Fibroblast of lung (primary cell): Measurements from ENCODE around the gene ELAVL1. TPM values are rescaled to one million over a fixed set of nuclear protein-coding genes. Genes with fewer than 3 reads are reported as not detected.
"Not testable (repeated sequence)": the region's sequence is repeated elsewhere in the genome, so short reads cannot be mapped to it uniquely, and the experiment has no call there.

Experiments used
- DNase-seq, 2 donors: peaks; one replicate each; pipeline versions ENCODE4 v3.0.0 to v3.0.0-alpha.2; 2010; ENCODE audit warnings: low read depth in 2 of 2
- H2AFZ ChIP-seq: 2 replicates; pipeline ENCODE4 v1.5.1; 2012; ENCODE audit warnings: low read length, control low read depth, inconsistent platforms
- H3K27ac ChIP-seq: 2 replicates; pipeline ENCODE4 v1.5.1; 2011; ENCODE audit warnings: low read length, control low read depth; ENCODE audit not compliant: insufficient read depth
- H3K27me3 ChIP-seq: 2 replicates; pipeline ENCODE4 v1.5.1; 2011; ENCODE audit warnings: mild to moderate bottlenecking, low read length; ENCODE audit not compliant: control insufficient read depth, insufficient read depth
- H3K36me3 ChIP-seq: 2 replicates; pipeline ENCODE4 v1.5.1; 2011; ENCODE audit warnings: low read length; ENCODE audit not compliant: control insufficient read depth, insufficient read depth
- H3K4me1 ChIP-seq: 2 replicates; pipeline ENCODE4 v1.5.1; 2011; ENCODE audit warnings: low read length; ENCODE audit not compliant: control insufficient read depth, insufficient read depth; ENCODE audit errors: extremely low read depth
- H3K4me2 ChIP-seq: 2 replicates; pipeline ENCODE4 v1.5.1; 2011; ENCODE audit warnings: low read length, control low read depth; ENCODE audit not compliant: insufficient read depth; ENCODE audit errors: extremely low read depth
- H3K4me3 ChIP-seq, 4 experiments: fragments of 200-600 bp in 1 of 4; sonication (generic) in 1 of 4; replicated peaks in 1 of 4; 2 replicates each; pipeline ENCODE4 v1.5.1; 2011 to 2016; ENCODE audit warnings: low read length in 4 of 4, low read depth in 3 of 4, mild to moderate bottlenecking in 3 of 4, control low read depth in 2 of 4, inconsistent platforms in 1 of 4, mixed read lengths in 1 of 4; ENCODE audit not compliant: insufficient read depth in 1 of 4; ENCODE audit errors: control extremely low read depth in 1 of 4
- H3K79me2 ChIP-seq: 2 replicates; pipeline ENCODE4 v1.5.1; 2012; ENCODE audit warnings: mild to moderate bottlenecking, low read length, inconsistent platforms; ENCODE audit not compliant: control insufficient read depth, insufficient read depth
- H3K9ac ChIP-seq: 2 replicates; pipeline ENCODE4 v1.5.1; 2011; ENCODE audit warnings: mild to moderate bottlenecking, low read length, control low read depth; ENCODE audit not compliant: insufficient read depth
- H3K9me3 ChIP-seq: 2 replicates; pipeline ENCODE4 v1.5.1; 2012; ENCODE audit warnings: low read depth, low read length; ENCODE audit not compliant: control insufficient read depth, insufficient read depth
- H4K20me1 ChIP-seq: 2 replicates; pipeline ENCODE4 v1.5.1; 2011; ENCODE audit warnings: low read length; ENCODE audit not compliant: control insufficient read depth, insufficient read depth; ENCODE audit errors: extremely low read depth
- EZH2 ChIP-seq: IDR thresholded peaks from 2 replicates; pipeline ENCODE4 v1.5.1; 2012; ENCODE audit warnings: low read length, control low read depth, mild to moderate bottlenecking; ENCODE audit errors: missing control alignments
- polyA plus RNA-seq, 2 donors: library from polyadenylated mRNA; depleted of rRNA in 1 of 2; stranded (reverse) in 1 of 2; unstranded in 1 of 2; fragments of >200 nt; gene quantifications; 2 replicates each; pipeline ENCODE4 v1.2.1, GENCODE V29; 2011 to 2012; ENCODE audit warnings: missing spikeins in 1 of 2
- total RNA-seq: library from RNA; depleted of rRNA; stranded (reverse); fragments of >200 nt; gene quantifications from 2 replicates; pipeline ENCODE4 v1.2.1, GENCODE V29; 2014
- TF ChIP-seq, protein P1 (sequence below), 2 donors: IDR thresholded peaks in 1 of 2; conservative IDR thresholded peaks in 1 of 2; 1 replicate in 1 of 2; 2 replicates in 1 of 2; pipeline ENCODE4 v1.5.1; 2011 to 2012; ENCODE audit warnings: low read length in 2 of 2, control low read depth in 1 of 2, inconsistent platforms in 1 of 2, low read depth in 1 of 2, mild to moderate bottlenecking in 1 of 2

ELAVL1 gene
- total and polyA plus RNA-seq, 2 donors (not counting 1 experiment from before 2014, with no cell fraction given) = 15.2 to 61.6 TPM

DNA sequence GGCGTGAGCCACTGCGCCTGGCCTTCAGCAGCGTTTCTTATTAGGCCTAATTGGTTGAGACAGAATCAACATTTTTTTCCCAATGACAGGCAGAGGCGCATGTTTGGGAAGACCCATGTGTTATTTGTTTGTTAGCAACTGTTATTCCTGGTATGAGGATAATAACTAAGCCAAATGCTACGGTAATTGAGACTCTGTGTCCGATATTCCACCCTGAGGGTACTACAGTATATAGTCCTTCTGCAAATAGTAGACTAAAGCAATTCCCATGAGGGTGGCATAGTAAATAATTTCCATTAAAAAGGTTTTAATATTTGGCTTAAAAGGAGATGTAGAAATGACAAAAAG, 28.7 kb upstream of the ELAVL1 start:
- peaks cover 2% of the 10 kb centered on the region for H3K27me3 ChIP-seq
- no peaks in the 10 kb centered on the region for H3K36me3 ChIP-seq
- no peaks in the 10 kb centered on the region for H3K9me3 ChIP-seq
- DNase-seq = no peak
- no peaks in the 10 kb centered on the region for H3K4me1 ChIP-seq
- no peak overlapping the region for H3K27ac ChIP-seq
- H2AFZ ChIP-seq = no peak overlapping the region
- no peak overlapping the region for H3K9ac ChIP-seq
- no peak for TF ChIP-seq EZH2
- TF ChIP-seq, protein P1, sequence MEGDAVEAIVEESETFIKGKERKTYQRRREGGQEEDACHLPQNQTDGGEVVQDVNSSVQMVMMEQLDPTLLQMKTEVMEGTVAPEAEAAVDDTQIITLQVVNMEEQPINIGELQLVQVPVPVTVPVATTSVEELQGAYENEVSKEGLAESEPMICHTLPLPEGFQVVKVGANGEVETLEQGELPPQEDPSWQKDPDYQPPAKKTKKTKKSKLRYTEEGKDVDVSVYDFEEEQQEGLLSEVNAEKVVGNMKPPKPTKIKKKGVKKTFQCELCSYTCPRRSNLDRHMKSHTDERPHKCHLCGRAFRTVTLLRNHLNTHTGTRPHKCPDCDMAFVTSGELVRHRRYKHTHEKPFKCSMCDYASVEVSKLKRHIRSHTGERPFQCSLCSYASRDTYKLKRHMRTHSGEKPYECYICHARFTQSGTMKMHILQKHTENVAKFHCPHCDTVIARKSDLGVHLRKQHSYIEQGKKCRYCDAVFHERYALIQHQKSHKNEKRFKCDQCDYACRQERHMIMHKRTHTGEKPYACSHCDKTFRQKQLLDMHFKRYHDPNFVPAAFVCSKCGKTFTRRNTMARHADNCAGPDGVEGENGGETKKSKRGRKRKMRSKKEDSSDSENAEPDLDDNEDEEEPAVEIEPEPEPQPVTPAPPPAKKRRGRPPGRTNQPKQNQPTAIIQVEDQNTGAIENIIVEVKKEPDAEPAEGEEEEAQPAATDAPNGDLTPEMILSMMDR (conservative IDR thresholded peaks at IDR 0.05 in 1 of 2, IDR thresholded peaks at IDR 0.05 in 1 of 2; ENCODE audit: low read depth in 1 of 2, low read length in 2 of 2) = no peak
- no peaks in the 10 kb centered on the region for H3K79me2 ChIP-seq
- H4K20me1 ChIP-seq = no peaks in the 10 kb centered on the region
- no peak overlapping the region for H3K4me2 ChIP-seq
- no peak overlapping the region for H3K4me3 ChIP-seq

- H3K27me3 ChIP-seq, H3K4me2 ChIP-seq, H2AFZ ChIP-seq: not testable (repeated sequence)
Measured at GRCh38 chr19:8033287-8034177, 28.1 kb upstream of the ELAVL1 start.

DNA sequence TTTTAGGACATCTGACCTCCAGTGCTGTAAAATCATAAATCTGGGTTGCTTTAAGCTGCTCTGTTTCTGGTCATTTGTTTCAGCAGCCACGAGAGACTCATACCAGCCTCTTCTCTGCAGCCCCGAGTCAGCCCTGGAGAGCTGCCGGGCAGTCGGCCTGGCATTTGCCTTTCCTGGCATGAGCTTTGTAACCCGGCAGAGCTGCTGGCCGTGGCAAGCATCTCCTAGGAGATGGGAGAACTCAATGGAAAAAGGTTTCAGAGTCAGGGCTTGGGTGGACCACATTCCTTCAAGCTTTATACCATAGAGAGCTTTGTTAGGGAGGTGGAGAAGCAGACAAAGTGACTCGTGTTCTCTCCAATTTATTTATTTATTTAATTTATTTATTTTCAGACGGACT, 25.5 kb upstream of the ELAVL1 start:
- H3K4me3 ChIP-seq = no peak overlapping the region
- H3K27ac ChIP-seq = no peak overlapping the region
- no peaks in the 10 kb centered on the region for H3K9me3 ChIP-seq
- no peak for DNase-seq
- no peaks in the 10 kb centered on the region for H3K36me3 ChIP-seq
- H4K20me1 ChIP-seq = no peaks in the 10 kb centered on the region
- no peaks in the 10 kb centered on the region for H3K27me3 ChIP-seq
- no peak overlapping the region for H3K9ac ChIP-seq
- TF ChIP-seq, protein P1 (conservative IDR thresholded peaks at IDR 0.05 in 1 of 2, IDR thresholded peaks at IDR 0.05 in 1 of 2; ENCODE audit: low read depth in 1 of 2, low read length in 2 of 2) = no peak
- TF ChIP-seq EZH2 = no peak
- H2AFZ ChIP-seq = no peak overlapping the region
- no peak overlapping the region for H3K4me2 ChIP-seq
- H3K79me2 ChIP-seq = no peaks in the 10 kb centered on the region
- no peaks in the 10 kb centered on the region for H3K4me1 ChIP-seq

More at GRCh38 chr19:8033287-8034177, 28.1 kb upstream of the ELAVL1 start:
- not testable (repeated sequence) for H3K79me2 ChIP-seq, H3K9me3 ChIP-seq, H4K20me1 ChIP-seq, H3K4me1 ChIP-seq, H3K27ac ChIP-seq, H3K4me3 ChIP-seq, H3K9ac ChIP-seq, H3K36me3 ChIP-seq, DNase-seq
